GM19395 (cell line): Measurements from ENCODE around the gene ADGRG1.

Experiments
- ATAC-seq: cut with Tn5 transposase; IDR thresholded peaks from one replicate; pipeline ENCODE4 v1.9.1; 2021; ENCODE audit warnings: mild to moderate bottlenecking, moderate library complexity; ENCODE audit not compliant: unreplicated experiment

Gene ADGRG1

DNA sequence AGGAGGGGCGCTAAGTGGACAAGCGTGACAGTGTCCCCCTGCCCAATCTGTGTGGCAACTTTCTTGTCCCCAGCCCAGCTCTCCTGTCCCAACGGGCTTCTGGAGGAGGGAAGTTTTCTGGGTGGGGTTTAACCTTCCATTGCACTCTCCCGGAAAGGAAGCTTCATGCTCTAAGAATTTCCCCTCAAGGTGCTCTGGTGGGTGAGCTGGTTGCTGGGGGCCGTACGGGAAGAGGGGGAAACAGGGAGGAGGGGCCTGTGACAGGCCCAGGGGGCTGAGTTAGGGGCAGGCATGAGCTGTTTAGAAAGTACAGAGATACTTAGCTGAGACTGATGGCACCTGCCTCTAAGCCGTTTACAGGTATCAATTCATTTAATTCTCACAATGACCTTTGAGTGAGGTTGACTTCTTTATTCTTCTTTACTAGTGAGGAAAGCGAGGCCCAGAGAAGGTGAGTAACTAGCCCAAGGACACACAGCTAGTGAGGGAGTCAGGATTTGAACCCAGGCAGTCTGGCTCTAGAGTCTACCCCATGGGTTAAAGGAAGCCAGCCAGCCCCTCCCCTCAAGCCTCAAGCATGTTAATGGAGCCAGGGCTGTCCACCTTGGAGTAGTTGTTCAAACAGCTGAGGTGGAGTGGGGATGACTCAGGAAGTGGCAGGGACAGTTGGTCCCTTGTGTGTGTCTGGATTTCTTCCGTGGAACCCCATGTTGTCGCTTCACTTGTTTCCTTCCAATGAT is 18.9 kb downstream of the ADGRG1 start:
- ATAC-seq = no peak

DNA sequence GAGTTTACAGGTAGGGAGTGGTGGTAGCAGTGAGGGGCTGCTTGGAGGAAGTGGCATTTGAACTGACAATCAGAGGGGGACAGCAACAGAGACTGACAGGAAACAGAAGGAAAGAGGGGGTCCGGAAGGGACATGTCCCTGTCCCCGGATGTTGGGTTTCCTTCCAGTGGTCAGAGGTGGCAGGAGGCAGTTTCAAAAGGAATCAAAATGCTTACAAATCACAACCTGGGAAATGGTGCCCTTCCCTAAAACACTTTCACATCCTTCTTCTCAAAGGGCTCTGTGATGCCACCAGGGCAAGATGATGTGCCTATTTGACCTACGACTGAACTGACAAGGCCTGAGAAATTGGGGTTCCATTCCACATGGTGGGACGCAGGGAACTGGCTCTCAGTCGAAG is 19.7 kb downstream of the ADGRG1 start:
- ATAC-seq = no peak

DNA sequence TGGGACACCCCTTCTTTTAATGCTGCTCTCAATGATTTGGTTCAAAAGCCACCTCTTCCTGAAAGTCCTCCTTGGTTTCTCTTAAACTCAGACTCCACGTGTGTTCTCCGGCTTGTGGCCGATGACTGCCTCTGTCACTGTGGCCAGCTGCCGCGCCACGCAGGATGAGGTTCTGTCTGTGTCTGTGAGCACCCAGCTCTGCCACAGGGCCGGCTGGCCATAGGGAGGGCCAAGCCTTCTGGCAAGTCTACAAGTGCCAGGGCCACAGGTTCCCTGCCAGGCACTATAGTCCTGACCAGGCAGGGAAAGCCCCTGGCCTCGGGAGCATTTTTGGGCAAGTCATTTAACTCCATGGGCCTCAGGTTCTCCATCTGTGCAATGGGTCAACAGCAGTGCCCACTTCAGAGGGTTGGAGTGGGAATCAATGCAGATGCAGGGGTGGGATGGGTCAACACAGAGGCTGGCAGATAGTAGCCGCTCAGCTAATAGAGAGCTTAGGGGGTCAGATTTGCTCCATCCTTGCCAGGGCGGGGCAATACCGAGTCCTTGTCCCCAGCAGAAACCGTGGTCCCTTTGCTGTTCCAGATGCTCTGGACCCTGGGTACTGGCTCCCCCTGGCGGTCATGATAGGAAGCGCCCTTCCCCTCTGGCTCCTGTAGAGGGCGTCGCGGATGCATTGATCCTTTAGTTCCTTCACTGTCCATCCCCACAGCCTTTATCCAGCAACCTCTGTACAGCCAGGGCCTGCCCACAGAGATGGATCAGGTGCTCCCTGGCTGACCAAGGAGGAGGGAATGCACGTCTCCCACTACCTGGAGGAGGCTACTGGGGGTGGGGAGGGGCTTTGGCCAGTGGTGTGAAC is 20.4 kb downstream of the ADGRG1 start:
- no peak for ATAC-seq

DNA sequence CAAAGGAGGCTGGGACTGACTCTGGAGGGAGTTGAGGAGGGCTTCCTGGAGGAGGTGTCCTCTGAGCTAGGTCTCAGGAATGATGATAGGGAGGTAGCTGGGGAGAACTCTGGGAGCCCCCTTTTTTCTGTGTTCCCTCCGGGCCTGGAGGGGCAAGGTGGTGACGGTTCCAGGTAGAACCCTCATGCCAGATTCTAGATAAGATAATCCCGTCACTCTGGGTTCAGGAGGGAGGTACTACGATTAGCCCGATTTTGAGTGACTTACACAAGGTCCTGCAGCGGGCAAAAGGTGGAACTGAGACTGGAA is 21.0 kb downstream of the ADGRG1 start:
- ATAC-seq = no peak

DNA sequence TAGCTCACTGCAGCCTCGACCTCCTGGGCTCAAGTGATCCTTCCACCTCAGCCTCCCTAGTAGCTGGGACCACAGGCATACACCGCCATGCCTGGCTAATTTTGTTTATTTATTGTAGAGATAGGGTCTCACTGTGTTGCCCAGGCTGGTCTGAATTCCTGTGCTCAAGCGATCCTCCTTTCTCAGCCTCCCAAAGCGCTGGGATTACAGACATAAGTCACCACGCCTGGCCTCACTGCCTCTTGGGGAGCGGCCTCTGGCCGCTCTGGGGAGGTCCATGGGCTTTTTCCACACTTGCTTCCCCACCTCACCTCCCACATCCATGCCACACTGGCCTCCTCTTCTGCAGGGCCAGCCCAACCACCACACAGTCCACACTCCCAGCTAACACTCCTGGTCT is 21.4 kb downstream of the ADGRG1 start:
- ATAC-seq = no peak

DNA sequence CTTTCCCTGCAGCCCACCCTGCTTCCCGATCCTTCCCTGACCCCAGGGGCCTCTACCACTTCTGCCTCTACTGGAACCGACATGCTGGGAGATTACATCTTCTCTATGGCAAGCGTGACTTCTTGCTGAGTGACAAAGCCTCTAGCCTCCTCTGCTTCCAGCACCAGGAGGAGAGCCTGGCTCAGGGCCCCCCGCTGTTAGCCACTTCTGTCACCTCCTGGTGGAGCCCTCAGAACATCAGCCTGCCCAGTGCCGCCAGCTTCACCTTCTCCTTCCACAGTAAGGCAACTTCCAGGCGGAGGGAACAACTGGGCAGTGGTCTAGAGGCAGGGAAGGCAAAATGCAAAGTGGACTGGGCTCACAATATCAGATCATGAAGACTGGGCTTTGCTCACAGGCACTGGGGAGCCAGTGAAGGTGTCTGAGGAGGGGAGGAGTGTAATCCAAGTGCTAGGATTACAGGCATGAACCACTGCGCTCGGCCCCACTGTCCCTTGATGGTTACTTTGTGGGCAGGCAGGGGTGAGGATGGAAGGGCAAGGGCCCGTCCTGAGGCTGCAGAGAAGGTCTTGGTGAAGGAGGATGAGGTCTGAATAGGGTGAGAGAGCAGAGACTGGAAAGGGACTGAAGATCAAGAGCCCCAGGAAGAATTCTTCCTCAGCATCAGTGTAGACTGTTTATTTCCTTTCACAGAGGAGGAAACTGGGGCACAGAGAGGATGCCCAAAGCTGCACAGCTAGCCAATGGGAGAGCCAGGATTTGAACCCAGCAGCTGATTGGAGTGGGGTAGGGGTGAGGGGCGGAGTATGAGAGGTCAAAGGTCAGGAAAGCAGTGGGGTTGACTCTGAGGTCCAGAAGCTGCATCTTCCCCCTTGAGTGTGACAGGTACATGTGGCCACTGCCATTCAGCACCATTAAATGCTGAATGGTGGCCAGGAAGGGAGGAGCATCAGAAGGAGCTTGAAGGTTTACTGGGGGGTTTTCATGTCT is 23.2 kb downstream of the ADGRG1 start:
- no peak for ATAC-seq

DNA sequence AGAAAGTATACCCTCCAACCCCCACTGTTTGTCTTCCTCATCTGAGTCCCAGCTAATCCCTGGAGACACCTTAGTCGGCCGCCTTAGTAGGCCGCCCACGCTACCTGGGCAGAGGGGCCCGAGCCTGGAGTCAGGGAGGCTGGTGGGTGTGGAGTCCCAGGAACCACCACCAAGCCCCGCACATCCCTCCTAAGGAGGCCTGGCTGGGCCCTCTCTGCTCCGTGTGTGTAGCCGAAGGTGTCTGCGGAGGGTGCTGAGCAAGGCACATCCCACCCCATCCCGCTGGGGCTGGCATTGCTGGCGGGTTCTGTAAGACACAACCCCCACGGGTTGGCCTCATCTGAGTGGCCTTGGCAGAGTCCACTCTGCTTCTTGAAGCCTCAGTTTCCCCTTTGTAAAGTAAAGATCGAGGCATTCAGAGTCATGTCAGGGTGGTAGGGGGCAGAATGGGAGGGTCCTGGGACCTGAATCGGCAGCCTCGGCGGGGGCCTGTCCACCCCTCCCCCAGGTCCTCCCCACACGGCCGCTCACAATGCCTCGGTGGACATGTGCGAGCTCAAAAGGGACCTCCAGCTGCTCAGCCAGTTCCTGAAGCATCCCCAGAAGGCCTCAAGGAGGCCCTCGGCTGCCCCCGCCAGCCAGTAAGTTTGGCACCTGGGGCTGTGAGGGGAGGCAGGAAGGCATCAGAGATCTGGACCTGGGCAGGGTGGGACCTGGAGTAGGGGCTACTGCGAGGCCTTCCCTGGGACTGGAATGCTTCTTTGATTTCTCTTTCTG is 24.5 kb downstream of the ADGRG1 start:
- ATAC-seq = no peak

DNA sequence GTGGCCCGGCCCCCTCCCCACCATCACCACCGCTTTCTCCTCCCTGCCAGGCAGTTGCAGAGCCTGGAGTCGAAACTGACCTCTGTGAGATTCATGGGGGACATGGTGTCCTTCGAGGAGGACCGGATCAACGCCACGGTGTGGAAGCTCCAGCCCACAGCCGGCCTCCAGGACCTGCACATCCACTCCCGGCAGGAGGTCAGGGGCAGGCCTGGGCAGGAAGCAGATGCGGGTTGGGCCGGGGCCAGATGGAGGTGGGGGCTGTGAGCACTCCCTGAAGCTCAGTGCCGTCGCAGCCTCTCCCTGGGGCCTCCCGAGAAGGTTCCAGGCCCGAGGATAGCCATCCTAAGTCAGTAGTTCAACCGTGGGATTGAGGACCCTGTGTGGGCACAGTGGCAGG is 25.5 kb downstream of the ADGRG1 start:
- no peak for ATAC-seq

DNA sequence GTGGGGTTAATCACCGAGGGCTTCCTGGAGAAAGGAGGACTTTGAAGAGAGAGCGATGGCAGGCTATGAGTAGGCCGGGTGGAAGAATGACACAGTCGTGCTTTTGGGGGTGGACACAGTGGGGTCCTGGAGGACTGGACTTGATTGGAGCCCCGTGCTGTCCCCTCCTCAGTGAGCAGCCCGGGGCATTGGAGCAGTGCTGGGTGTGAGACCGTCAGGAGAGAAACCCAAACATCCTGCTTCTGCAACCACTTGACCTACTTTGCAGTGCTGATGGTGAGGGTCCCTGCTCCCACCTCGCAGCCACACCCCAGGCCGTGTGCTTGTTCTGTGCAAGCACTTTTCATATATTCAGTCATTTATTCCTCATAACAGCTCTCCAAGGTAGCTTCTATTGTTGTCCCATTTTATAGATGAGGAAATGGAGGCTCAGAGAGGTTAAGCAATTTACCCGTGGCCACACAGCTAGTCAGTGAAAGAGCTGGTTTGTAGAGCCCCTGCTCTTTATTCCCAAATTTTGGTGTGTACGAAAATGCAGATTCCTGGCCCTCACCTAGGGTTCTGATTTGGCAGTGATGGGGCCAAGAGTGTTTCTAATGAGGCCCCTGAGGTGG is 28.0 kb downstream of the ADGRG1 start:
- ATAC-seq = no peak

DNA sequence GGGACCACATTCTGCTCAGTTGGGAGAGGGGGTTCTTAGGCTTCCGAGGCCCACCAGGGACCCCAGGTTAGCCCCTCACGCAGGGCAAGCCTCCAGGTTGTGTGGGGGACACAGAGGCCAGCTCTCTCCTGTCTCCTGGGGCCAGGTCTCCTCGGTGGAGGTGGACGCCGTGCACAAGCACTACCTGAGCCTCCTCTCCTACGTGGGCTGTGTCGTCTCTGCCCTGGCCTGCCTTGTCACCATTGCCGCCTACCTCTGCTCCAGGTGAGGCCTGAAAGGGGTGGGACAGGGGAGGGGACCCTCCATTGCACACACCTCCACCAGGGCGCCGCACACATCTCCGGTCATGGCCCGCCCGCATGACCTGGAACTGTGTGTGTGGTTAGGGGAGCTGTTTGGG is 28.8 kb downstream of the ADGRG1 start:
- no peak for ATAC-seq

DNA sequence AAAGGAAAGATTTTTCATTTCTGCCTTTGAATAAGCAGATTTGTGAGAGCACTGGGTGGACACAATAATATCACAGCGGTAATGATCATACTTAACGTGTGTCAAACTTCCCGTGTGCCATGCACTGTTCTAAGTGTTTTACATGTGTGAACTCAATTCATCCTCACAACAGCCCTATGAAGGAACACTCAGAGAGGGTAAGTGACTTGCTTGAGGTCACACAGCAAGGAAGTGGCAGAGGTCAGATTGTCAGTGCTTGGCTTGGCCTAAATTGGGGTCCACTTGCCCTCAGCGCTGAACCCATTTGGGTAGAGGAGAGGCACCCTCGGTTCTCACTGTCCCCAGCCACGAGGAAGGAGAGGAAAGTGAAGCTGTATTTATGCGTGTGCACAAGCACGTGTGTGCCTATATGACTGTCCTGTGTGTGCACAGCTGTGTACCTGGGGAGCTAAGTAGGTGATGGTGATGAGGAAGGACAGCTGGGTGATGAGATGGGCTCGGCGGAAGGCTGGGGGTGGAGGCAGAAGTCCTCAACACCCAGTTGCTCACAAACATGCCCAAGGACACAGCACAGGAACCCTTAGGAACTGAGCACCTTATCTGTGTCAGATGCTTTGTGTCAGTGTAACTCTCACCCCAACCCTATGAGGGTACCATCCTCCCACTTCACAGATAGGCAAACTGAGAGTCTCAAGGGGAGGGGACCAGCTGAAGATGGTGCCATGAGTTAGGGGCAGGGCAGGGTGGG is 29.9 kb downstream of the ADGRG1 start:
- no peak for ATAC-seq

DNA sequence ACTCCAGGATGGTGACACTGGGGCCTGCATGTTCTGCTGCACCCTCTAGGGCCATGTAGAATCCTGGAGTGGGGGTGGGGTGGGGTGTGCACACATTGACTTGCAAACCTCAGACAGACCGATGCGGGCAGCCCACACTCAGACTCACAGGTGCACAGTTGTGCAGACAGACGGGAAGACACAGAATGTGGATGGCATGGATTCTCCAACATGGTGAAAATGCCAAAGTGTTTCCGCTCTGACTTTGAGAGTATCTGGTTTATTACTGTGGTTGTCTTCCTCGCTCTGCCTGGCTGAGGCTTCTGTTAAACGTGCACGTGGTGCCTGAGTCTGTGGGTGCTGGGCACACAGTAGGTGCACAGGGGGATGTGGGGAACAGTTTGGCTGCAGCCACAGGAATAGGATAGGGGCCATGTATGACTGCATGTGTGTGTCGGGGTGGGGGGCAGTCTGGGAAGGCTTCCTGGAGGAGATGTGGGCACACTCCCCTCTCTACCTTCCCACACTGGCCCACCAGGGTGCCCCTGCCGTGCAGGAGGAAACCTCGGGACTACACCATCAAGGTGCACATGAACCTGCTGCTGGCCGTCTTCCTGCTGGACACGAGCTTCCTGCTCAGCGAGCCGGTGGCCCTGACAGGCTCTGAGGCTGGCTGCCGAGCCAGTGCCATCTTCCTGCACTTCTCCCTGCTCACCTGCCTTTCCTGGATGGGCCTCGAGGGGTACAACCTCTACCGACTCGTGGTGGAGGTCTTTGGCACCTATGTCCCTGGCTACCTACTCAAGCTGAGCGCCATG is 30.6 kb downstream of the ADGRG1 start:
- ATAC-seq = no peak

DNA sequence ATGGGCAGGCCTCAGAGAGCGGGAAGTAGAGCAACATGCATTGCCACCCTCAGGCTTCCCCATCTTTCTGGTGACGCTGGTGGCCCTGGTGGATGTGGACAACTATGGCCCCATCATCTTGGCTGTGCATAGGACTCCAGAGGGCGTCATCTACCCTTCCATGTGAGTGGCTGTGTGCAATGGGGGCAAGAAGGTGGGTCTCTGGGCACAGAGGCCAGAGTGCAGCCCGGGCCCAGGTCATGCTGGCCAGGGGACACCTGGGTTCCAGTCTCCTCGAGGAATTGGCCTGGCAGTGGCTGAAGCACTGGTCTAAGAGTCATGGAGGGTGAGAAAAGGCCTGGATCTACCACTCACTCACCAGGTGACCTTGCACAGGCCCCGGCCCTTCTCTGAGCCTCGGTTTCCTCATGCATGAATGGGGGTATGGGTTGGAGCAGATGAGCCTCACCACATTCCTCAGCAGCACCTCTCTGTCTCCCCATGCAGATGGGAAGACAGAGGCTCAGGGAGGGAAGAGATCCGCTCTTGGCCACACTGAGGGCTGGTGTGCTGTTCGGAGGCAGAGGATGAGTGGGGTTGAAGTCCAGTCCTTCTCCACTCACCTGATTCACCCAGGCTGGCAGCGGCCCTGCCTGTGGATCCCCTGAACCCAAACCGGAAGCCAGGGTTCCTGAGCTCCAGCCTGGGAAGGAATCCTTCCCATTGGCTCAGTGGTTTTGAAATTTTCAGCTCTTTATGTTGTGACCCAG is 32.5 kb downstream of the ADGRG1 start:
- no peak for ATAC-seq

DNA sequence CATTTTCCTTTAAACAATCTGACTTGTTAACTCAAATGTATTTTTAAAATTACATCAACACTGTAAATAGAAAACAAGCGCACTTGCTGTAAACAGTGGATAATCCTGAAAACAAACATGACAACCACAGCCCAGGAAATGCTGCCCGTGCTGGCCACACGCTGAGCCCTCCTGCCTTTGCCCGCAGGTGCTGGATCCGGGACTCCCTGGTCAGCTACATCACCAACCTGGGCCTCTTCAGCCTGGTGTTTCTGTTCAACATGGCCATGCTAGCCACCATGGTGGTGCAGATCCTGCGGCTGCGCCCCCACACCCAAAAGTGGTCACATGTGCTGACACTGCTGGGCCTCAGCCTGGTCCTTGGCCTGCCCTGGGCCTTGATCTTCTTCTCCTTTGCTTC is 33.1 kb downstream of the ADGRG1 start:
- ATAC-seq = no peak

DNA sequence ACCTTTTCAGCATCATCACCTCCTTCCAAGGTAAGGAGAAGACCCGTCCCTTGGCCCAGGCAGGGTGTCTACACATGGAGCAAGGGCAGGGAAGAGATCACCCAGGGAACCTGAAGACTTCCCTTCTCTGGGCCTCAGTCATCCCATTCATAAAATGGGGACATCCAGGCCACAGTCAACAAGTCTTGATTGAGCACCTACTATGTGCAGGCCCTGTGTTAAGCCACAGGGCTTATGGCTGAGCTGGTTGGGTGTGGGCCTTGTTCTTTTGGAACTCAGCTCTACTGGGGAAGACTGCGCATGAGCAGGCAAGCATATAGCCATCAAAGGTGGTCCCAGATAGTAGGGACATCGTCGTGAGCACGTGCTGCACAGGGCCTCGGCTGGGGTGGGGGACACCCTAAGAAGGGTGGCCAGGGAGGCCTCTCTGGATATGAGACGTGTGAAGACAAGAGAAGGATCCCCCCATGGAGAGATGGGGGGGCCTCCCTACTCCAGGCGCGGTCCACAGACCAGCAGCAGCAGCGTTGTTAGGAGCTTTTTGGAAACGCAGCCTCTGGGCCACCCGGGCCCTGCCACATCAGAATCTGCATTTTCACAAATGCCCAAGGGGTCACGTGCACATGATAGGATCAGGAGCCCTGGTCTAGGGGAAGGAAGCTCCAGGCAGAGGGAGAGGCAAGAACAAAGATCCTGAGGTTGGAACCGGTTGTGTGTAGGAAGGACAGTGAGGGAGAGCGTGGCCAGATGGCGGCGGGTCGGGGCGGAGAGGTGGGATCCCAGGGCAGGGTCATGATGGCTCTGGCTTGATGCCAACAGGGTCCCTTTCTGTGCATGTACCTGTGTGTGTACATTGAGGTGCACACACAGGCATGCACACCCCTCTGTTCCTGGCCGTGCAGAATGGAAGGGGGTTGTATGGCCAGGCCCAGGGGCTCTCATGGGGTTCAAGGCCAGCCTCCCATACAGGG is 33.8 kb downstream of the ADGRG1 start:
- ATAC-seq = no peak

DNA sequence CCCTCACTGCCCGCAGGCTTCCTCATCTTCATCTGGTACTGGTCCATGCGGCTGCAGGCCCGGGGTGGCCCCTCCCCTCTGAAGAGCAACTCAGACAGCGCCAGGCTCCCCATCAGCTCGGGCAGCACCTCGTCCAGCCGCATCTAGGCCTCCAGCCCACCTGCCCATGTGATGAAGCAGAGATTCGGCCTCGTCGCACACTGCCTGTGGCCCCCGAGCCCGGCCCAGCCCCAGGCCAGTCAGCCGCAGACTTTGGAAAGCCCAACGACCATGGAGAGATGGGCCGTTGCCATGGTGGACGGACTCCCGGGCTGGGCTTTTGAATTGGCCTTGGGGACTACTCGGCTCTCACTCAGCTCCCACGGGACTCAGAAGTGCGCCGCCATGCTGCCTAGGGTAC is 35.0 kb downstream of the ADGRG1 start:
- no peak for ATAC-seq
